Stimulated activated CD4-positive, alpha-beta T cell treated with anti-CD3 and anti-CD28 coated beads, Interleukin-4, amount 100 ng/mL, for 48 hours (primary cell): ENCODE measurements around the gene MRPS6.

Experiments
- DNase-seq, 2 donors: peaks; one replicate each; pipeline ENCODE4 v3.0.0-alpha.2; 2020; ENCODE audit warnings: low read depth in 2 of 2

The MRPS6 gene

GRCh38 chr21:34180407-34180806 lies 107.0 kb downstream of the MRPS6 start:
- DNase-seq: no peak

DNA sequence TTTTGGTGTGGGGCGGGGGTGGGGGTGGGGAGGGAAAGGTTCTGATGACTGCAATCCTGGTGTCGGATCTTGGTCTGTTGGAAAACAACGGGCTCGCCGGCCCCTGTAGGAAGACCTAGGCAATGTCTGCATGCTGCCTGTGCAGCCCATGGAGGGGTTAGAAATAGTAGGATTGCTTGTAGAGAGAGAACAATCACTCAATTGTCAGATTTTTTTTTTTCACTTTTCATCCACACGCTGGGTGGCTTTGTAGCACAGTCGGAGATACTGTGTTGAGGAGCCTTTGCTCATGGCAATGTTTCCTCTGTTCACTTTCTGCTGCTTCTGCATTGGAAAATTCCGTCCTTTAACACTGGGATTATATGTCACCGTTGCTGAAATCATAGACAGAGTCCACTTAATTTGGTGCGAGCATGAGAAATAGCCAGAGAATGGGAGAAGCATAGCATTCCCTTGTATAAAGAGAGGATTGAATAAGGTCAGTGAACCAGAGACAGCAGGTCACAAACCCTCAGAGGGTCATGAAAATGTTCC lies 107.5 kb downstream of the MRPS6 start:
- DNase-seq: no peak

GRCh38 chr21:34181431-34182039 lies 108.2 kb downstream of the MRPS6 start:
- no peak for DNase-seq

- no peak for DNase-seq
Measured at GRCh38 chr21:34182436-34182835, 109.1 kb downstream of the MRPS6 start.

DNA sequence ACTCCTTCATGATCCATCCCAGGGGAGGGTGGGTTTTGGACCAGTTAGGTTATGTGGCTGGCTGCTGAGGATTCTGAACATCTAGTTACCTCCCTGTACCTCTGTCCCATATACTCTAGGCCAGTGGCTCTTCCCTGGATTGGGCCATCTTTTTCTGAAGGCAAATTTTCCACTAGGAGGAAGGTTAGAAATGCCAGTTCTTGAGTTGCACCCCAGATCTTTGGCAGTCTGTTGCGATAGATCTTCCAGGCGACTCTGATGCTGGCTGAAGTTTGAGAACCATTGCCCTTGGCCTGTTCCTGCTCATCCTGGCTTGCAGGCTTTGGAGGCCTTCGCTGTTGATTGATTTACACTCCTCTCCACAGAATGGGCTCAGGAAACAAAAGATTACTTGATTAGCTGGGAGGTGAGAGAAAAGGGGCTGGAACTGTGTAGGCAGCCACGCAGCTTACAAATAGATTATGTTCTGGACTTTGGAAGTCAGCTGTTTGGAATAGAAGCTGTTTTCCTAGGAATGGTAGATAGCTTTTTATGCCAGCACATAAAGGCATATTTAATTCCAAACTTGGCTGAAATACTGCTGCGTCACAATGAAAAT lies 110.1 kb downstream of the MRPS6 start:
- DNase-seq: no peak

- DNase-seq: no peak
Measured at GRCh38 chr21:34184232-34184631, 110.9 kb downstream of the MRPS6 start.

DNA sequence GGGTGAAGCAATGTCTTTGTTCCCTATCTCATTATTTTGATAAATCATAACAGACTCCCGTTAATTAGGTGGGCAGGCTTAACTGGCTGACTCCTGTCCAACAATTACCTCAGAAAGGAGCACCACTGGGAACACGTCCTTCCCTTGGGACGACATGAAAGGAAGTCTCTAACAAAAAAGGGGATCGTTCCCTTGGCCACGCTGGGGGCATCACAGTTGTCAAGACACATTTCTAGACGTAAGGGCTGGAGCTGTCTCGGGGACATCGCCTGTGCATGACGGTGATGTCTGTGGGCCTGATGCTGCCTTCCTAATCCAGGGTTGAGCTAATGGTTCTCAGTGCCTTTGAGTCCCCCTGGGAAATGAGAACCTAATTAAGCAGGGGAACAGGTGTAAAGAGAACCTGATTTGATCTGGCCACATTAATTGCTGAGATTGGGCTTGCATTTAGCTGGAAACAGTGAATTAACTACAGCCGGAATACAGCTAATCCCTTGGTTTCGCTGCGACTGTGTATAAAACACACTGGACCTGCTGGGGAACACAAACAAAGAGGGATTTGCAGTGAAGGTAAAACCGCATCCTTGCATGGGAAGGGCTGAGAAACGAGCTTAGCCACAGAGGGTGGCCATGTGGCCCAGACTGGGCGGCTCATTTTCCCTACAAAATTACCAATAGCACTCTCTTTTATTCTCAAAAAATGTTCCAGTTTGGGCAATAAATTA lies 111.8 kb downstream of the MRPS6 start:
- DNase-seq: no peak

DNA sequence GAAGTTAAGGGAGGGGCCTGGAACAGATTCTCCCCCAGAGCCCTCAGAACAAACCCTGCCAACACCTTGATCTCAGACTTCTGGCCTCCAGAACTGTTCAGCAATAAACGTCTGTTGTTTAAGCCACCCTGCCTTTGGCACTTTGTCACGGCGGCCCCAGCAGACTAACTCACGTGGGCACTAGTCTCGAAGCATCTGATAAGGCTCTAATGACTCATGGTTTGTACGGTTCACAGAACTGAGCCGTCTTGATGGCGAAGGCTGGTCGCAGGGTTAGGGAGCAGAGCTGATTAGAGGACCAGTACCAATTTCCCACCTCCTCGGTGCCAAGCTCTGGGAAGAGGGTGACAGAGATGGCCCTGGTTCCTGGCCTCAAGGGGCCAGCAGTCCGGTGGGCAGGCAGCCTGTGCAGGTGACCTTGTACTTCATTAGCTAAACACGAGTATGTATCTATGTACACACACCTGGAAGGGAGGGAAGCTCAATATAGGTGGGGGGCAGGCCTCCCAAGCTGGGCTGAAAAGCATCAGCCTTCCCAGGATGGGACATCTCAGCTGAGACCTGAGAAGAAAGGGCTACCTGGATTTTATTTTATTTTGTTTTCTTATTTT lies 112.8 kb downstream of the MRPS6 start:
- no peak for DNase-seq

DNA sequence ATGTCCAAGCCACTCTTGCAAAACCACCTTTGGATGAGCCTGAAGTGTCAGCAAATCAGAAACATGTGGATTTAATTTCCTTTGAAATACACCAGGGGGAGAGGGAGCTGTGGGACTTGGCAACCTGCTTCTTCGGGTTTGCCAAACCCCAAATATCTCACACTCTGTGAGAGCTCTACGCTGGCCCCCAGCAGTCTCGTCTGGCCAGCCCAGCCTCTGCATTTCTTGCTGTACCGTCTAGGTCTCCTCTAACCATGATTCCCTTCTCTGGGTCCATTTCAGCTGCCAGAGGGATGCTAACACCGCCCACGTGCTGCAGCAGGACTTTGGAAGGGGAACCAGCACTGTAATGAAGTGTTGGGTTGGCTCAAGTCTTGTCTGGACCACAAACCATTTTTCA lies 114.6 kb downstream of the MRPS6 start:
- no peak for DNase-seq

DNA sequence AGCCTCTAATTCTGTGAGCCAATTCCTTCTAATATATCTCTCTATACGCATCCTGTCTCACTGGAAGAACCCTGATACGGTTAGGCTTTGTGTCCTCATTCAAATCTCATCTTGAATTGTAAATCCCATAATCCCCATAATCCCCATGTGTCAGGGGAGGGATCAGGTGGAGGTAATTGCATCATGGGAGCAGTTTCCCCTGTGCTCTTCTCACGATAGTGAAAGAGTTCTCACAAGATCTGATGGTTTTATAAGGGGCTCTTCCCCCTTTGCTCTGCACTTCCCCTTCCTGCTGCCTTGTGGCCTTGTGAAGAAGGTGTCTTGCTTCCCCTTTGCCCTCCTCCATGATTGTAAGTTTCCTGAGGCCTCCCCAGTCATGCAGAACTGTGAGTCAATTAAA lies 116.1 kb downstream of the MRPS6 start:
- DNase-seq: no peak

GRCh38 chr21:34190576-34191321 lies 117.4 kb downstream of the MRPS6 start:
- no peak for DNase-seq

GRCh38 chr21:34191876-34192275 lies 118.5 kb downstream of the MRPS6 start:
- DNase-seq: no peak
